Retinal pigment epithelial cell (primary cell): Measurements from ENCODE around the gene PIH1D1.

Source experiments
- DNase-seq: peaks from one replicate; pipeline ENCODE4 v3.0.0-alpha.2; 2010; ENCODE audit warnings: low read depth
- H3K4me3 ChIP-seq: 2 replicates; pipeline ENCODE4 v1.5.1; 2011; ENCODE audit warnings: mild to moderate bottlenecking, low read length, control low read depth, moderate library complexity
- CTCF ChIP-seq: conservative IDR thresholded peaks from 2 replicates; pipeline ENCODE4 v1.5.1; 2011; ENCODE audit warnings: low read depth, low read length, control low read depth, inconsistent platforms

The PIH1D1 gene

GRCh38 chr19:49469828-49470614 lies 18.4 kb upstream of the PIH1D1 start:
- TF ChIP-seq CTCF, result no peak
- H3K4me3 ChIP-seq, result no peak overlapping the region
- DNase-seq, result no peak

- DNase-seq, result no peak
- TF ChIP-seq CTCF, result no peak
- no peak overlapping the region for H3K4me3 ChIP-seq
Observed at GRCh38 chr19:49468746-49469447, 17.3 kb upstream of the PIH1D1 start.

DNA sequence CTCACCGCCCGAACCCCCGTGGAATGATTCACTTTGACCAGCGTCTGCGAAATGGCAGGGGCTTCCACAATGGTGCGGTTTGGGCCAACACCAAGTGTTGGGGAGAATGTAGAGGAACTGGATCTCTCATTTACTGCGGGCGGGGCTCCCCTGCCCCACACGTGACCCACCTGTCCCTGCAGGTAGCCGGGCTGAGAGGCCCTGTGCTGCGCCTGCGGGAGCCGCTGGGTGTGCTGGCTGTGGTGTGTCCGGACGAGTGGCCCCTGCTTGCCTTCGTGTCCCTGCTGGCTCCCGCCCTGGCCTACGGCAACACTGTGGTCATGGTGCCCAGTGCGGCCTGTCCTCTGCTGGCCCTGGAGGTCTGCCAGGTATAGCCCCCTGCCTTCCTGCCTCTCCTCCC lies 16.6 kb upstream of the PIH1D1 start:
- DNase-seq, result no peak
- H3K4me3 ChIP-seq, result no peak overlapping the region
- no peak for TF ChIP-seq CTCF

GRCh38 chr19:49465371-49465770 lies 13.8 kb upstream of the PIH1D1 start:
- H3K4me3 ChIP-seq, result no peak overlapping the region
- TF ChIP-seq CTCF, result no peak
- no peak for DNase-seq

- no peak for DNase-seq
- no peak for TF ChIP-seq CTCF
- H3K4me3 ChIP-seq, result no peak overlapping the region
Observed at GRCh38 chr19:49463960-49464740, 12.5 kb upstream of the PIH1D1 start.

DNA sequence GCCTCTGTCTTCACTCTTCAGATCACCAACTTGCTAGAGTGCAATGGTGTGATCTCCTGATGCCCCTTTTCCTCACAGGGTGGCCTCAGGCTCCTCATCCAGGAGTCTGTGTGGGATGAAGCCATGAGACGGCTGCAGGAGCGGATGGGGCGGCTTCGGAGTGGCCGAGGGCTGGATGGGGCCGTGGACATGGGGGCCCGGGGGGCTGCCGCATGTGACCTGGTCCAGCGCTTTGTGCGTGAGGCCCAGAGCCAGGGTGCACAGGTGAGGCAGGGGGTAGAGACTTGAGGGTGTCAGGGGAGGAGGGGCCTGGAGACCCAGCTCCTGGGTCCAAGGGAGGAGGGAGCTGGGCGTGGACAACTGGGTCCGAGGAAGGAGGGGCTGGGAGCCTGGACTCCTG lies 10.9 kb upstream of the PIH1D1 start:
- no peak overlapping the region for H3K4me3 ChIP-seq
- TF ChIP-seq CTCF, result no peak
- DNase-seq, result no peak
